G401 (cell line): Measurements from ENCODE around the gene IL1R1. TPM values are rescaled to one million over a fixed set of nuclear protein-coding genes. Genes with fewer than 3 reads are reported as not detected.
A peak's percentile ranks its signal among the peaks of the same experiment; 100 is the strongest.

ENCODE experiments used
- DNase-seq: peaks from one replicate; pipeline ENCODE4 v3.0.0-alpha.2; 2015; ENCODE audit warnings: low spot score
- in situ Hi-C: cut with HindIII; loops from 2 replicates; pipeline ENCODE4 v1.10.0; 2016; ENCODE audit warnings: low sequenced_read_pairs, mixed read lengths
- total RNA-seq: library from RNA; depleted of rRNA; stranded (reverse); fragments of >200 nt; shearing (Covaris generic); gene quantifications from 2 replicates; pipeline ENCODE4 v1.2.3, GENCODE V29; 2014

IL1R1 gene
- total RNA-seq, 1 experiment from 2014 or later, result not detected

DNA sequence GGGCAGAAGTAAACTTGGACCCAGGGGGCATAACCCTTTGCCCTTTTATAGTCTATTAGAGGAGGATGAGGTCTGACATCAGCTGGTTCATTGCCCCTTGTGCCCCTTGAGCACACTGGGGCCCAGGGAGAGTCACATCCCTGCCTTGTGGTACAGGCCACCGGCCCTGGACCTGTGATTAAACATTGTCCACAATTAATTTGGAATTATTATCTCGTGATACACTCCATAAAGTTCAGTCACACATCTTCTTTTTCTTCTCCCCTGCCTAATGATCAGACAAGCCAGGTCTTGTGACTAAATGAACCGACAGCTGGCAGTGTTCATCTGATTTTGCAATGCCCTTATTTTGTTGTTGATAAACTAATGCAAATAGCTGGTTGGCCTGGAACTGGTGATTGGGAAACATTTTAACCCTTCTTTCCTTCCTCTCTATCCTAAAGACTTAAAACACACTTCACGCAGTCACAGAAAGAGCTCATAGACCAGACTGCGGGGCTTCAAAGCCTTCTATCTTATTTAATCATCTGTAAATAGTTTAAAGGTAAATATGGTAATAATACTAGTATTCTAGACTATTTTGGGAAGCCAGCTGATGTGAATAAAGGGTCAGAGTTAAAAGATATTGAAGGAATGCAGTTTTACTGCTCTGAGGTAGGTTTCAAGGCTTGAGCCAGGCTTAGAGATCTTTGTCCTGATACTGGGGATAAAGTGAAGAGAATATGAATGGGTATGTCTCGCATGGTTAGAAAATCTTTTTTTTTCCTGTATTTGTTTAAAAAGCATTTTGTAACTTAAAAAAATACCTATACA lies 13.4 kb downstream of the IL1R1 start:
- DNase-seq, result no peak
- in situ Hi-C loops, result no loop called here

DNA sequence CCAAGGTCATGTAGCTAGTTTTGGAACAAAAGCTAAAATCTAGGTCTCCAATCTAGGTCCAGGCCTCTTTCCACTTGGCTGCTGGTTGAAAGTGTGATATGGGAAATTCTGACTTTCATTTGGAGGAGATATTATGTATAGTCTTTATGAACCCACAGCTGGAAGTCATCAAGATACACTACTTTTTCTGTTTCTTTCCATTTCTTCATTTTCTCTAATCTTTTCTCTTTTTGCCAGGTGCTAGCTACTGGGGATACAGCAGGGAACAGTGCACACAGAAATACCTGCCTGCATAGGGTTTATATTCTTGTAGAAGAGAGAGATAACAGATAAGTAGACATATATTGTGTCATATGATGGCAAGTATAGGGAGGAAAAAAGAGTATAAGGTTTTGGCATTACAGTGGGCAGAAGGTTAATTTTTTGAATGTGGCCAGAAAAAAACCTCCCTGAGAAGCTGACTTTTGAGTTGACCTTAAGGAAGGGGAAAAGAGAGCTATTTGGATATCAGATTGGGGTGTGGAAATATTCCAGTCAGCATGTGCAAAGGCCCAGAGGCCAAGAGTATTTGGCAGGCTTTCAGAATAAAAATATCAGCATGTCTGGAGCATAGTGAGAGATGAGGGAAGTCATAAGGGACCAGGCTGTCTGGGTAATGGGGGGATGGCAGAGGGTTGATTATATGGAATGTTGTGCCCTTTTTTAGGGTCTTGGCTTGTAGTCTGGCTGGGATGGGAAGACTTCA lies 15.6 kb downstream of the IL1R1 start:
- DNase-seq, result no peak
- in situ Hi-C loops, result no loop called here

DNA sequence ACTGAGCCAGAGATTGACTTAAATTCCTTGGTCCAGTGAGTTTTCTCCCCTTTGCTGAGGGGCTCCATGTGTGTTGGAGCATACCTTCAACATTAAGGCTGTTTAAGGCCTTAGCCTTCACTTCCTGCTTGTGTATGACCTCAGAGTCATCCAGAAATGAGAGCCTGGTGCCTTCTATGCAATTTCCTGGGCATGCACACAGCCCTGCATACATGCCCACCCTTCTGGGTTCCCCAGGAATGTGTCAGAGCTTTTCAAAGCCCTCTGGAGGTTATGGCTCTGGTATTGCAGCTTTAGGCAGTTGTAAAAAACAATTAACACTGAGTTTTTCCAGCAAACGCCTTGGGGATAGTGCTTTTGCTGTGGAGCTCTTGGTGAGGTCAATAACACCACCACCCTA lies 16.7 kb downstream of the IL1R1 start:
- no peak for DNase-seq
- in situ Hi-C loops, result no loop called here

DNA sequence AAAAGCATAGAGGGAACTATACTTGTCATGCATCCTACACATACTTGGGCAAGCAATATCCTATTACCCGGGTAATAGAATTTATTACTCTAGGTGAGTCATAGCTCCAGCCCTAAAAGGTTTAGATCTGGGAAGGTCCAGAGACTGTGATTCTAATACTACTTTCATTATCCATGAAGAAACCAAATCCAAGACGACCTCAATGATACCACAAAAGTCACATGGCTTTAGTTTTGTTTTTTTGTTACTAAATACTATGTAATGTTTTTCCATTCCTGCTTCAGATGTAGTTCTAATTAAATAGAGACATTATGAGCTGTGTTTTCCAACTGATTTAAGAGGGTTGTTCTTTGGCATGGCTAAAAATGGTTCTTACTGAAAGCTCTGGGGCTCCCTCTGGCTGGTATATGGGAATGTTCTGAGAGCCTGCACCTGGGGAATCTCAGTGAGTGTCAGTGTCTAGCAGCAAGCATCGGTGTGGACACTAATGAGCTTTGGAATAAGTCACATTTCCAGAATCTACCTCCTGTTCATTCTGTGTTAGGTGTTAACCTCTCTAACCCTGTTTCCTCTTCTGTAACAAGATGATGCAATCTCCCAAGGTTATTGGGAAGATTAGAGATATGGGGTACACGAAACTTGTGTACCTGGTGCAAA lies 23.8 kb downstream of the IL1R1 start:
- in situ Hi-C loops, result no loop called here
- peak; percentile 27 for DNase-seq

DNA sequence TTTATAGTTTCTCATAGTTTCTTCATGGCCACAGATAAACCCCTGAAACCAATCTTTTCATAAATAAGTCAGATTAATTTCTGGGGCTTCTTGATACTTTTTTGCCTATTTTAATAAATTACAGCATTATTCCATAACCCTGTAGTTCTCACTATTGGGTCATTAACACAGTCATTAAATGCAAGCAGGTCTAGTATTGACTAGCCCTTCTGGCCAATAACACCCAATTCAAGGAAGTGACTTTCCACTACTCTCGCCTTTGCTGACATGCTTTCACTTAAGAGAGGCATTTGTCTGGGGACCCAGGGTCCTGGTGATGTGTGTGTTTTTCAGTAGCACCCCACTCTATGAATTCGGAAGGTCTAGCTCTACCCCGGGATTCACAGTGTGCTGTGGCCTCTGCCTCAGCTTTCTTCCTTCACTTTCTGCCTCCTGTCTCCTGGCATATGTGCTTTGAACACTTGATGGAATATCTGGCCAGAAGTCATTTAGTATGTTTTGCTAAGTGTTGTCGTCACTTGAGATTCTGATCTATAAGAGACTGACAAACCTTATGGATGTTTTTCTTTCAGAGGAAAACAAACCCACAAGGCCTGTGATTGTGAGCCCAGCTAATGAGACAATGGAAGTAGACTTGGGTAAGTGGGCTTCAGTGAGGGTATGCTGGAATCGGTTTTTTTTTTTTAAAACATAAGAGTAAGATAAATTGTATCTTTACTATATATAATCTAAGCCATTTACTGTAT lies 25.7 kb downstream of the IL1R1 start:
- in situ Hi-C loops, result no loop called here
- no peak for DNase-seq

DNA sequence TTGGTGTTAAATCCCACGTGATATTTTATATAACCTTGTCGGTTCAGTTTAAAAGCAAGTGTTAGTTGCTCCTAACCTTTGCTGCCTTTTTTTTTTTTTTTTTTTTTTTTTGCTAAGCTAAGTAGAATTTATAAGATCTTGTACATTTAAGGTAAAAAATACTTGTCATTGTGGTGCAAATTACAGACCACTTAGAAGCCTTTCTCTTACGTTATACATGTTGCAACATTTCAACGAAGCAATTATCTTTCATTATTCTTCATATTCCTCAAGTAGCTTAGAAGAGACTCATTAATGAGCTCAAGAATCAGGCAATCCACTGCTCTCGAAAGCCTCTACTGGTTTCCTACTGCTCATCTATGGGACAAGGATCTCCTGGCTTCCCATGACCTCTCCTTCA lies 29.4 kb downstream of the IL1R1 start:
- no peak for DNase-seq
- in situ Hi-C loops, result no loop called here

DNA sequence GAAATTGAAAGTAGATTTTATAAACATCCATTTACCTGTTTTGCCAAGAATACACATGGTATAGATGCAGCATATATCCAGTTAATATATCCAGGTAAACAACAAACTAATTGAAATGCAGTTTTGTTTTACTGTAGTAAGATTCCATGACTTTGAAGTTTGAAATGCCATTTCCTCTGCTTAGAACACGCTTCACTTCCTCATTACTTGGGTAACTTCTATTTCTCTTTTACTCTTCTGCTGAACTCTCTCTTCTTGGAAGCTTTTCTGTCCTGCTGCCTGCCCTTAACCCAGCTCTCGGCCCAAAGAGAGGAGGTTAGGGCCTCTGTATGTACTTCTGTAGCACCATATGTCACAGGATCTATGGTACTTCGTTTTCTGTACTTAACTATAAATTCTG lies 30.2 kb downstream of the IL1R1 start:
- in situ Hi-C loops, result no loop called here

DNA sequence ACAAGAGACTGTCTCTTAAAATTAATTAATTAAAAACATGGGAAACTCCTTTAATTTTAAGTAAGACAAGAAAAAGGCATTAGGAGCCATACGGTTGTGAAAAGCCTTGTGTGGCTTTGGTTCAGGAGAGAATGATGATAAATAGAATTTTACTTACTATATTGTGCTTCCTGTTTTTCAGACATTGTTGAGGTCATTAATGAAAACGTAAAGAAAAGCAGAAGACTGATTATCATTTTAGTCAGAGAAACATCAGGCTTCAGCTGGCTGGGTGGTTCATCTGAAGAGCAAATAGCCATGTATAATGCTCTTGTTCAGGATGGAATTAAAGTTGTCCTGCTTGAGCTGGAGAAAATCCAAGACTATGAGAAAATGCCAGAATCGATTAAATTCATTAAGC lies 33.6 kb downstream of the IL1R1 start:
- DNase-seq, result no peak
- in situ Hi-C loops, result no loop called here

More for the DNA sequence above, 30.2 kb downstream of the IL1R1 start:
- DNase-seq, result no peak

DNA sequence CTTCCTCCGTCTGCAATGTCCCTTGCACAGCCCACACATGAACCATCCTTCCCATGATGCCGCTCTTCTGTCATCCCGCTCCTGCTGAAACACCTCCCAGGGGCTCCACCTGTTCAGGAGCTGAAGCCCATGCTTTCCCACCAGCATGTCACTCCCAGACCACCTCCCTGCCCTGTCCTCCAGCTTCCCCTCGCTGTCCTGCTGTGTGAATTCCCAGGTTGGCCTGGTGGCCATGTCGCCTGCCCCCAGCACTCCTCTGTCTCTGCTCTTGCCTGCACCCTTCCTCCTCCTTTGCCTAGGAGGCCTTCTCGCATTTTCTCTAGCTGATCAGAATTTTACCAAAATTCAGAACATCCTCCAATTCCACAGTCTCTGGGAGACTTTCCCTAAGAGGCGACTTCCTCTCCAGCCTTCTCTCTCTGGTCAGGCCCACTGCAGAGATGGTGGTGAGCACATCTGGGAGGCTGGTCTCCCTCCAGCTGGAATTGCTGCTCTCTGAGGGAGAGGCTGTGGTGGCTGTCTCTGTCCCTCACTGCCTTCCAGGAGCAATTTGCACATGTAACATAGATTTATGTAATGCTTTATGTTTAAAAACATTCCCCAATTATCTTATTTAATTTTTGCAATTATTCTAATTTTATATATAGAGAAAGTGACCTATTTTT lies 35.4 kb downstream of the IL1R1 start:
- in situ Hi-C loops, result no loop called here
- no peak for DNase-seq

DNA sequence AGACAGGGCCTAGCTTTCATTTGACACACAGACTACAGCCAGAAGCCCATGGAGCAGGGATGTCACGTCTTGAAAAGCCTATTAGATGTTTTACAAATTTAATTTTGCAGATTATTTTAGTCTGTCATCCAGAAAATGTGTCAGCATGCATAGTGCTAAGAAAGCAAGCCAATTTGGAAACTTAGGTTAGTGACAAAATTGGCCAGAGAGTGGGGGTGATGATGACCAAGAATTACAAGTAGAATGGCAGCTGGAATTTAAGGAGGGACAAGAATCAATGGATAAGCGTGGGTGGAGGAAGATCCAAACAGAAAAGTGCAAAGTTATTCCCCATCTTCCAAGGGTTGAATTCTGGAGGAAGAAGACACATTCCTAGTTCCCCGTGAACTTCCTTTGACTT lies 36.5 kb downstream of the IL1R1 start:
- in situ Hi-C loops, result no loop called here
- no peak for DNase-seq

DNA sequence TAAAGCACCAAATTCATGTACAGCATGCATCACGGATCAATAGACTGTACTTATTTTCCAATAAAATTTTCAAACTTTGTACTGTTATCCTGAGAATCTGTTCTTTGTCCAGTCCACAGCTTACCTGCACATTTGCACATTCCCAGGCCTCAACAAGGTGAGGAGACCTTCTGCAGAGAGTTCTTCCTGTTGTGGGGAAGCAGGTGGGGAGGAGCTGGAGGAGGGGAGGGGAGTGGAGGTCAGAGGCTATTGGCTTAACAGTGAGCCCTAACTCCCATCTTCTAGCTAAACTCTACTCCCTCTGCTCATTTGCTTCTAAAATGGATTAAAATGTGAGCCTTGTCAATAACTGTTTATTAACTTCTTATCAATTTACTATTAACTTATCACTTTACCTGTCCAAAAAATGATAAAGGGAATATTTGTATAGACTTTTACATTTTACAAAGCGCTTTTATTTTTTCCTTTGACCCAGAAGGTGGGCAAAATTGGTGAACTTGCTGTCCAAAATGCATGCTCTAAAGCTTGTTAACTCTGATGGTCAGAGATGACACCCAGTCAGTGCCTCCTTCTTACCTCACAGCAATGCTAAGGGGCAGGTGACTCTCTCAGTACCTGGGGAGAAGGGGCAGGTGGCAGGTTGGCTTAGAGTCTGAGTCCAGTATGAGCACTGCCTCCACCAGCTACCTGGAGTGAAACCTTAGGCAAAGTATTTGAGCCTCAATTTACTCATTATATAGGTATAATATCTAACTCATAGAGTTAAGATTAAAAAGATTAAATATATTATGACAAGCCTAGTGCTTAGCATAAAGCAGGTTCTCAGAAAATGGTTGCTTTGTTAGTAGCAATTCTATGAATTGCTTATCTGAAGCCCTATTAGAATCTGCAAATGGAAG lies 37.5 kb downstream of the IL1R1 start:
- in situ Hi-C loops, result no loop called here
- DNase-seq, result no peak

DNA sequence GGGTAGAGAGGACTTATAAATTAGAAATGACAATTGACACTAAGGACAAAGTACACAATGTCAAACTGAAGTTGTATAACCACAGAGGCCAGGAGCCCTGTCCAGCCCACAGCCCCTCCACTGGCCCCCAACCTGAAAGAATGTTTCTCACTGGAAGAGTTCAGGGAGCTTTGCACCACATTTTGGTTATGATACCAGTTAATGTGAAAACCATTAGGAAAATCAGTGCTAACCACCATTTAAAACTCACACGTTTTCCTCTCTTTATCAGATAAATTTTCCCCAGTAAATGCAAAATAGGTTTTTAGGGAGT lies 38.1 kb downstream of the IL1R1 start:
- DNase-seq, result no peak
- in situ Hi-C loops, result no loop called here

DNA sequence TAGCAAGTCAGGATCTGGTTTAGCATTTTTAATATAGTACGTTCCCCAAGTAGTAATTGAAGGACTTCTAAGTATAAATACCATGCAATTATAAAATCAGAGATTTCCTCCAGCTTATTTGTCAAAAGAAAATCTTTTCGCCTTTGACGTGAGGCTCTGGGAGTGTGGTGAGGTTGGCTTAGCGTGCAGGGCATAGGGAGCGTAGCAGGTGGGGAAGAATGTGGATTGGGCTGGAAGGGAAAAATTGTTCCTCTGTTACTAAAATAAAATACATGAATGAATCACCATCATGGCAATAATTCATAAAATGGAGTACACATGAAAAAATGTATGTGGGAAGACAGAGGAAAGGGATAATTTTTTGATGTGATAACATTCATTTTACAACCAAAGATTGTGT lies 38.8 kb downstream of the IL1R1 start:
- in situ Hi-C loops, result no loop called here
- DNase-seq, result no peak

DNA sequence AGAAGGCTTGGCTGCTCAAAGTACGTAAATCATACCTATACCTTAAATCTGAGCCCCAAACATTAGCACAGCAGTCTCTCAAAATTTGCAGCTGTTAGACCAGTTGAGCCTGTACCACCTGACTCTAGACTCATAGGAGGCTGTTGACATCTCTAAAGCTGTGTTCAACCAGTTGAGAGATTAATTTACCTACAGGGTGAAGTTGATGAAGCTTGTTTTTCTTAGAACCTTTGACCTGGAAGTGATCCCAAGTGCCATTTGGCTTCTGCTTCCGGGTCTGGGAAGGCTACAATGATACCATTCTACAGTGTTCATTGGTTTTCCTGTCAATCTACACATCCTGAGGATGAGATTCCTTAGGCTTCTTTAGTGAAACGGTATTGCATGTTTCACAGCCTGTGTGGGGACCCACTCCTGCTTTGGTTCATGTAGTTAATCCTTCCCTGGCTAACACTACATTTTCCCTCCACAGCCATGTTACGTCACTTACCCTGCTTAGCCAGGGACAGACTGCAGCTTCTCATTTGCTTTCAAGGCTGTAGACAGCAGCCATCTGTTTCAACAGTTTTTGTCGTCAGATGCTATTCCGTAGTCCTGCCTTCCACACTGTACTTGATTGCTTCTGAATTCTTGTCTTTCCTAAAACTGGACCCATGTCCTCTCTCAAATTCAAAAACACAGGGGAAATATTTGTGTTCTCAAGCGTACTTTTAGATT lies 39.5 kb downstream of the IL1R1 start:
- no peak for DNase-seq
- in situ Hi-C loops, result no loop called here

DNA sequence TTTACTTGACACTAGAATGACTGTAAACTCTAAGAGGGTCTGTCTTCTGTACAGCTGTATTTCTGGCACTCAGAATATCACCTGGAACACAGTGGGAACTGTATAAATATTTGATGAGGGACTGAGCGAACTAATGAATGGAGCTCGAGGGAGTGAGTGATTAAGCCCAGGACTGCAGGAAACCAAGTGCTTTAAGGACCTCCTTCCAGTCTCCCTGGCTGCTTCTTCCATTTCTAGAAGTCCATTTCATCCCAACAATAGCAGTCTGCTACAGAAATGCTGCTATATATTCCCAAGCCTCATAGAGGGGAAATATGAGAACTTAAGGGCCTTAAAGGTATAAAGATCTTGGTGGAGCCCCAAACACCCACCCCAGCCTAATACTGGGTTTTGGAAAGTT lies 41.5 kb downstream of the IL1R1 start:
- no peak for DNase-seq
- in situ Hi-C loops, result no loop called here

DNA sequence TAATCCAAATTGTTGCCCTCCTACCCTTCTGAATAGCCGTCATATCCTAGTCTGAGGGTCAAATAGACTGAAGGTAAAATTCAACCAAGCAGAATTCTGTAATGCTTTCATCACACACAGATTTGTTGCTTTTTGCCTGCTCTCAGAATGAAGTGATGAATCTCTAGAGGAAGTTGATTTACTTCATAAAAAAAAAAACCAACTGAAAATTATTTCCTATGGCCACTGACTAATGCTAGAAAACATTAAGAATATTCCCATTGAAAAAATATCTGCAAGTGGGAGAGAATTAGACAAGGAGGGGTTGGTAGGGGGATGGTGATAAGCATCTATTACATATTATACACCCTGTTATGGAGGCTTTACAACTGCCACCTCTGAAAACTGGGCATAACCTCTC lies 42.0 kb downstream of the IL1R1 start:
- no peak for DNase-seq
- in situ Hi-C loops, result no loop called here

DNA sequence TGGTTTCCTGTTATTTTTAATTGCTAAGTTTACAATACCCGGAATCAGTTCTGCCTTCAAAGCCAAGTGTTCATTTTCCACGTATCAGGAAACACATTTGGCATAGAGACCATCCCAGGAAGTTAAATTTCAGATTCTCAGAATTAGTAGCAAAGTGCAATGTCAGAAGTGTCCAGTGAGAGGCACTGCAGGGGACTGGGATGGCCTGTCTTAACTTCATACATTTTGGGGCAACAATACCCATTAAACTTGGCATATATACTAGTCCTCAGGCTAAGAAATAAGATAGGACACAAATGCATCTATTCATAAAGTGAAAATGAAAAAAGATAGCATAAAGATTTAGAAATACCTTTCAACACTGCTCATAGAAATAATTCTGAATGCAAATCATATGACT lies 42.8 kb downstream of the IL1R1 start:
- DNase-seq, result no peak
- in situ Hi-C loops, result no loop called here
